CD14-positive monocyte (primary cell): Measurements from ENCODE around the gene LRRTM1. TPM values are rescaled to one million over a fixed set of nuclear protein-coding genes. Genes with fewer than 3 reads are reported as not detected.

Source experiments
- DNase-seq, 3 donors: peaks; one replicate each; pipeline ENCODE4 v3.0.0-alpha.2; 2011 to 2022
- H2AFZ ChIP-seq: 2 replicates; pipeline ENCODE4 v1.6.0; 2012; ENCODE audit warnings: mild to moderate bottlenecking, low read depth, low read length, inconsistent platforms; ENCODE audit not compliant: insufficient read depth, poor library complexity, severe bottlenecking
- H3K27ac ChIP-seq, 2 donors: 1 replicate in 1 of 2; 2 replicates in 1 of 2; pipeline ENCODE4 v1.5.1; 2012 to 2013; ENCODE audit warnings: low read length in 2 of 2, control low read depth in 1 of 2, inconsistent platforms in 1 of 2, low read depth in 1 of 2, mild to moderate bottlenecking in 1 of 2
- H3K27me3 ChIP-seq, 2 donors: one replicate each; pipeline versions ENCODE4 v1.6.0 to v1.6.1; 2011 to 2013; ENCODE audit warnings: low read length in 2 of 2; ENCODE audit not compliant: control insufficient read depth in 2 of 2, insufficient read depth in 2 of 2
- H3K36me3 ChIP-seq, 2 donors: replicated peaks in 1 of 2; 1 replicate in 1 of 2; 2 replicates in 1 of 2; pipeline versions ENCODE4 v1.5.1 to v1.6.1; 2012 to 2013; ENCODE audit warnings: low read length in 2 of 2, control low read depth in 1 of 2, inconsistent platforms in 1 of 2, mild to moderate bottlenecking in 1 of 2; ENCODE audit not compliant: insufficient read depth in 2 of 2, control insufficient read depth in 1 of 2
- H3K4me1 ChIP-seq, 2 donors: 1 replicate in 1 of 2; 2 replicates in 1 of 2; pipeline versions ENCODE4 v1.5.1 to v1.6.1; 2012 to 2013; ENCODE audit warnings: low read length in 2 of 2, control low read depth in 1 of 2, inconsistent platforms in 1 of 2, mild to moderate bottlenecking in 1 of 2, moderate library complexity in 1 of 2; ENCODE audit not compliant: insufficient read depth in 2 of 2, control insufficient read depth in 1 of 2
- H3K4me2 ChIP-seq: replicated peaks from 2 replicates; pipeline ENCODE3; 2012; ENCODE audit warnings: low read length, moderate library complexity, mild to moderate bottlenecking; ENCODE audit not compliant: poor library complexity, severe bottlenecking; ENCODE audit errors: extremely low read depth
- H3K4me3 ChIP-seq, 3 experiments: fragments of 200-600 bp in 1 of 3; sonication (generic) in 1 of 3; replicated peaks in 1 of 3; 1 replicate in 2 of 3; 2 replicates in 1 of 3; pipeline ENCODE4 v1.5.1; 2011 to 2013; ENCODE audit warnings: low read length in 3 of 3, mild to moderate bottlenecking in 3 of 3, control low read depth in 2 of 3, low read depth in 2 of 3, inconsistent platforms in 1 of 3, moderate library complexity in 1 of 3
- H3K79me2 ChIP-seq: 2 replicates; pipeline ENCODE4 v1.6.0; 2012; ENCODE audit warnings: mild to moderate bottlenecking, control low read depth, inconsistent platforms, low read length, moderate library complexity; ENCODE audit not compliant: insufficient read depth
- H3K9ac ChIP-seq: 2 replicates; pipeline ENCODE4 v1.6.0; 2017; ENCODE audit warnings: low read length, mild to moderate bottlenecking; ENCODE audit not compliant: insufficient read depth, poor library complexity, severe bottlenecking
- H3K9me3 ChIP-seq, 2 donors: replicated peaks in 1 of 2; 1 replicate in 1 of 2; 2 replicates in 1 of 2; pipeline versions ENCODE4 v1.5.1 to v1.6.1; 2012 to 2013; ENCODE audit warnings: low read length in 2 of 2, control low read depth in 1 of 2; ENCODE audit not compliant: control insufficient read depth in 1 of 2, insufficient read depth in 1 of 2
- H4K20me1 ChIP-seq: 2 replicates; pipeline ENCODE4 v1.6.0; 2012; ENCODE audit warnings: mild to moderate bottlenecking, low read length, control low read depth, moderate library complexity; ENCODE audit not compliant: insufficient read depth
- H3K27ac Mint-ChIP-seq, 7 donors: one replicate each; pipeline ENCODE4 v1.8.0; 2020; ENCODE audit warnings: mild to moderate bottlenecking in 7 of 7, mixed read lengths in 7 of 7, moderate library complexity in 6 of 7, inconsistent platforms in 2 of 7
- H3K27me3 Mint-ChIP-seq, 3 donors: one replicate each; pipeline ENCODE4 v1.8.0; 2021 to 2022; ENCODE audit warnings: low read depth in 3 of 3, mild to moderate bottlenecking in 3 of 3, mixed read lengths in 3 of 3, moderate library complexity in 3 of 3, inconsistent platforms in 1 of 3
- H3K36me3 Mint-ChIP-seq, 2 donors: one replicate each; pipeline ENCODE4 v1.8.0; 2020; ENCODE audit warnings: mixed read lengths in 2 of 2, inconsistent platforms in 1 of 2, mild to moderate bottlenecking in 1 of 2
- H3K4me1 Mint-ChIP-seq: one replicate; pipeline ENCODE4 v1.8.0; 2020; ENCODE audit warnings: mild to moderate bottlenecking, mixed read lengths
- H3K4me3 Mint-ChIP-seq, 2 donors: one replicate each; pipeline ENCODE4 v1.8.0; 2020; ENCODE audit warnings: mild to moderate bottlenecking in 2 of 2, mixed read lengths in 2 of 2, moderate library complexity in 1 of 2
- H3K9me3 Mint-ChIP-seq, 7 donors: one replicate each; pipeline ENCODE4 v1.8.0; 2020 to 2022; ENCODE audit warnings: mixed read lengths in 7 of 7, mild to moderate bottlenecking in 6 of 7, moderate library complexity in 6 of 7, inconsistent platforms in 2 of 7
- CTCF ChIP-seq: fragments of 200-600 bp; IDR thresholded peaks from one replicate; pipeline ENCODE4 v1.8.0; 2022; ENCODE audit warnings: antibody characterized with exemption, mild to moderate bottlenecking
- WGBS: methylation state at CpG from one replicate; pipeline ENCODE4 v1.1.5; 2013; ENCODE audit warnings: missing lambda C conversion rate; ENCODE audit not compliant: insufficient coverage; 5-methylcytosine and 5-hydroxymethylcytosine counted together
- intact Hi-C, 2 donors: fragments of 100-400 bp; cut with micrococcal nuclease; formaldehyde crosslinking; loops; one replicate each; pipeline versions ENCODE4 v1.15.0 to v1.15.1; 2023
- polyA plus RNA-seq, 3 donors: library from polyadenylated mRNA; depleted of rRNA in 1 of 3; unstranded in 2 of 3; stranded (reverse) in 1 of 3; fragments of 300-500 nt in 2 of 3; fragments of >200 nt in 1 of 3; fragmentation: Illumina TruSeq in 2 of 3; gene quantifications; 1 replicate in 2 of 3; 2 replicates in 1 of 3; pipeline ENCODE4 v1.2.3, GENCODE V29; 2012 to 2021

Gene LRRTM1
- polyA plus RNA-seq, 3 donors: not detected

GRCh38 chr2:80291656-80292055, 12.9 kb downstream of the LRRTM1 start:
- Histone ChIP-seq H3K27me3 (no peaks in the 10 kb centered on the region), H3K9me3 (no peaks in the 10 kb centered on the region), H3K4me1 (no peaks in the 10 kb centered on the region), H3K4me2 (no peak overlapping the region), H3K79me2 (no peaks in the 10 kb centered on the region), H4K20me1 (no peaks in the 10 kb centered on the region), H2AFZ (no peak overlapping the region), H3K27ac (no peak overlapping the region), H3K9ac (no peak overlapping the region), H3K36me3 (no peaks in the 10 kb centered on the region), H3K4me3 (no peak overlapping the region)
- intact Hi-C loops: no loop called here
- DNase-seq: no peak
- Mint-ChIP-seq H3K27me3 (peaks cover 0 to 3% (median 1%) of the 10 kb centered on the region in 3 donors), H3K9me3 (peaks cover 0 to 3% (median 0%) of the 10 kb centered on the region in 7 donors), H3K4me3 (no peak overlapping the region), H3K4me1 (no peaks in the 10 kb centered on the region), H3K36me3 (no peaks in the 10 kb centered on the region), H3K27ac (no peak overlapping the region)
- WGBS: 50% methylated on average over 1 of the region's 1 CpG
- no peak for TF ChIP-seq CTCF

GRCh38 chr2:80288576-80288975, 16.0 kb downstream of the LRRTM1 start:
- no peak overlapping the region for H3K9ac ChIP-seq
- H3K4me2 ChIP-seq: no peak overlapping the region
- H3K36me3 ChIP-seq: no peaks in the 10 kb centered on the region
- no peak overlapping the region for H3K27ac Mint-ChIP-seq
- H3K27me3 ChIP-seq: no peaks in the 10 kb centered on the region
- peaks cover 0 to 3% (median 0%) of the 10 kb centered on the region in 7 donors for H3K9me3 Mint-ChIP-seq
- 81% methylated on average over 2 of the region's 5 CpGs for WGBS
- no peaks in the 10 kb centered on the region for H3K4me1 ChIP-seq
- no peak overlapping the region for H3K4me3 ChIP-seq
- H3K9me3 ChIP-seq: no peaks in the 10 kb centered on the region
- H3K27me3 Mint-ChIP-seq: peaks cover 0 to 1% (median 0%) of the 10 kb centered on the region in 3 donors
- no peaks in the 10 kb centered on the region for H3K79me2 ChIP-seq
- TF ChIP-seq CTCF: no peak
- no peak overlapping the region for H2AFZ ChIP-seq
- intact Hi-C loops: no loop called here
- H3K27ac ChIP-seq: no peak overlapping the region
- H3K4me1 Mint-ChIP-seq: no peaks in the 10 kb centered on the region
- no peak for DNase-seq
- H3K36me3 Mint-ChIP-seq: no peaks in the 10 kb centered on the region
- no peaks in the 10 kb centered on the region for H4K20me1 ChIP-seq
- H3K4me3 Mint-ChIP-seq: no peak overlapping the region
